GM12878 (cell line): Measurements from ENCODE around the gene FGD5. TPM values are rescaled to one million over a fixed set of nuclear protein-coding genes. Genes with fewer than 3 reads are reported as not detected.

Experiments
- ATAC-seq: fragments of 200-7000 bp; cut with Tn5 transposase; 3 replicates; pipeline ENCODE4 v1.9.1; 2020; ENCODE audit warnings: mild to moderate bottlenecking, moderate library complexity
- BruUV-seq: library from RNA; stranded (reverse); fragments of 400-500 nt; replicated peaks from 2 replicates; lab custom pipeline; 2021; lab: Mats Ljungman, UMichigan
- CTCF ChIA-PET: fragments of 300-600 bp; sonication (Branson Sonifier 250); formaldehyde crosslinking; extraction: SDS; loops from one replicate; lab custom pipeline; 2021; ENCODE audit warnings: inconsistent platforms; lab: Yijun Ruan, JAX
- POLR2A ChIA-PET: fragments of 350-600 bp; formaldehyde crosslinking; extraction: SDS; loops from one replicate; lab custom pipeline; 2021; ENCODE audit warnings: inconsistent platforms; lab: Charles Lee
- RAD21 ChIA-PET: fragments of 300-600 bp; sonication (Branson Sonifier 250); formaldehyde crosslinking; loops from one replicate; lab custom pipeline; 2023; ENCODE audit warnings: antibody characterized with exemption; ENCODE audit not compliant: unreplicated experiment; lab: Charles Lee
- SMC1A ChIA-PET: fragments of 300-600 bp; sonication (Branson Sonifier 250); formaldehyde crosslinking; loops from one replicate; lab custom pipeline; 2023; ENCODE audit not compliant: unreplicated experiment, uncharacterized antibody; lab: Charles Lee
- DNase-seq: peaks from one replicate; pipeline ENCODE4 v3.0.0-alpha.2; 2011; ENCODE audit warnings: low read depth, low spot score
- FAIRE-seq: peaks from 3 replicates; lab custom pipeline; 2011; peaks lifted over from hg19 to GRCh38; lab: Jason Lieb, UNC
- H2AFZ ChIP-seq: 2 replicates; pipeline ENCODE4 v1.6.0; 2011; ENCODE audit warnings: low read depth, low read length, control low read depth; ENCODE audit not compliant: control insufficient read depth
- H3K27ac ChIP-seq: 2 replicates; pipeline ENCODE4 v1.5.1; 2011; ENCODE audit warnings: control low read depth; ENCODE audit not compliant: control insufficient read depth, insufficient read depth
- H3K27me3 ChIP-seq, 2 experiments: replicated peaks in 1 of 2; 2 replicates each; pipeline versions ENCODE4 v1.6.0 to v1.6.1; 2011; ENCODE audit warnings: low read length in 1 of 2; ENCODE audit not compliant: control insufficient read depth in 2 of 2, insufficient read depth in 2 of 2
- H3K36me3 ChIP-seq, 2 experiments: 2 replicates each; pipeline ENCODE4 v1.5.1; 2011; ENCODE audit warnings: low read length in 1 of 2; ENCODE audit not compliant: control insufficient read depth in 2 of 2, insufficient read depth in 2 of 2
- H3K4me1 ChIP-seq: 2 replicates; pipeline ENCODE4 v1.6.1; 2011; ENCODE audit warnings: mild to moderate bottlenecking, low read length, moderate library complexity, mixed read lengths; ENCODE audit not compliant: control insufficient read depth, insufficient read depth
- H3K4me2 ChIP-seq: 2 replicates; pipeline ENCODE4 v1.6.0; 2011; ENCODE audit warnings: control low read depth; ENCODE audit not compliant: control insufficient read depth, insufficient read depth
- H3K4me3 ChIP-seq: fragments of 200-600 bp; sonication (generic); 2 replicates; pipeline ENCODE4 v1.5.1; 2016
- H3K79me2 ChIP-seq: 2 replicates; pipeline ENCODE4 v1.6.0; 2011; ENCODE audit warnings: low read length; ENCODE audit not compliant: control insufficient read depth, insufficient read depth
- H3K9ac ChIP-seq: 2 replicates; pipeline ENCODE4 v1.8.0; 2011; ENCODE audit warnings: low read length, control low read depth, mixed read lengths; ENCODE audit not compliant: control insufficient read depth, insufficient read depth
- H3K9me3 ChIP-seq: replicated peaks from 3 replicates; pipeline ENCODE4 v1.5.1; 2011; ENCODE audit warnings: mild to moderate bottlenecking, low read length; ENCODE audit not compliant: control insufficient read depth, insufficient read depth
- H4K20me1 ChIP-seq: 2 replicates; pipeline ENCODE4 v1.6.0; 2011; ENCODE audit not compliant: control insufficient read depth, insufficient read depth
- ATF7 ChIP-seq: fragments of 450-650 bp; IDR thresholded peaks from 2 replicates; pipeline ENCODE4 v1.6.1; 2016; ENCODE audit warnings: low read depth, mild to moderate bottlenecking
- CBX5 ChIP-seq: sonication (generic); IDR thresholded peaks from 2 replicates; pipeline ENCODE4 v1.6.1; 2016; ENCODE audit warnings: low read depth, moderate library complexity, mild to moderate bottlenecking, inconsistent platforms
- DPF2 ChIP-seq: fragments of 450-650 bp; IDR thresholded peaks from 2 replicates; pipeline ENCODE4 v1.6.1; 2017; ENCODE audit warnings: mild to moderate bottlenecking
- FOXM1 ChIP-seq: IDR thresholded peaks from 2 replicates; pipeline ENCODE4 v1.6.1; 2012; ENCODE audit warnings: low read depth, mild to moderate bottlenecking, inconsistent platforms, low read length, moderate library complexity
- IKZF1 ChIP-seq: fragments of 450-650 bp; conservative IDR thresholded peaks from 2 replicates; pipeline ENCODE4 v1.6.1; 2017; ENCODE audit warnings: antibody characterized with exemption, mild to moderate bottlenecking
- IKZF2 ChIP-seq, 2 experiments: fragments of 450-650 bp; IDR thresholded peaks; 2 replicates each; pipeline ENCODE4 v1.6.1; 2017; ENCODE audit warnings: mild to moderate bottlenecking in 2 of 2, moderate library complexity in 2 of 2
- JUND ChIP-seq: IDR thresholded peaks from 2 replicates; pipeline ENCODE4 v1.6.1; 2012; ENCODE audit warnings: low read depth, mild to moderate bottlenecking, low read length, improper control_type of control experiment, moderate library complexity
- KAT2A ChIP-seq: conservative IDR thresholded peaks from 2 replicates; pipeline ENCODE4 v1.6.1; 2011; ENCODE audit warnings: low read depth, low read length; ENCODE audit not compliant: control insufficient read depth
- MEF2A ChIP-seq: IDR thresholded peaks from 2 replicates; pipeline ENCODE4 v1.6.1; 2011; ENCODE audit warnings: low read depth, mild to moderate bottlenecking, low read length, moderate library complexity; ENCODE audit not compliant: insufficient read depth
- MEF2B ChIP-seq: fragments of 450-650 bp; IDR thresholded peaks from 2 replicates; pipeline ENCODE4 v1.6.1; 2018; ENCODE audit warnings: mild to moderate bottlenecking, moderate library complexity; ENCODE audit not compliant: partially characterized antibody, poor library complexity, severe bottlenecking
- MTA3 ChIP-seq: IDR thresholded peaks from 2 replicates; pipeline ENCODE4 v1.6.1; 2012; ENCODE audit warnings: low read length, inconsistent platforms, borderline replicate concordance
- MYB ChIP-seq: fragments of 150-350 bp; IDR thresholded peaks from 2 replicates; pipeline ENCODE4 v1.6.1; 2014; ENCODE audit warnings: mild to moderate bottlenecking, low read depth, low read length, borderline replicate concordance
- NBN ChIP-seq: fragments of 450-650 bp; IDR thresholded peaks from 2 replicates; pipeline ENCODE4 v1.6.1; 2016
- NFYB ChIP-seq: IDR thresholded peaks from 2 replicates; pipeline ENCODE4 v1.6.1; 2011; ENCODE audit warnings: low read depth, mild to moderate bottlenecking, low read length, improper control_type of control experiment, moderate library complexity; ENCODE audit not compliant: insufficient read depth
- NR2C2 ChIP-seq: IDR thresholded peaks from 2 replicates; pipeline ENCODE4 v1.6.1; 2011; ENCODE audit warnings: borderline replicate concordance, low read depth; ENCODE audit not compliant: control insufficient read depth, insufficient read length
- RAD21 ChIP-seq: IDR thresholded peaks from 2 replicates; pipeline ENCODE4 v1.6.1; 2011; ENCODE audit warnings: mild to moderate bottlenecking, low read depth, low read length, moderate library complexity; ENCODE audit not compliant: insufficient read depth
- SPI1 ChIP-seq: IDR thresholded peaks from 2 replicates; pipeline ENCODE4 v1.6.1; 2011; ENCODE audit warnings: low read depth, mild to moderate bottlenecking, low read length, moderate library complexity, borderline replicate concordance; ENCODE audit not compliant: insufficient read depth
- TARDBP ChIP-seq: IDR thresholded peaks from 2 replicates; pipeline ENCODE4 v1.6.1; 2016; ENCODE audit warnings: borderline replicate concordance
- TBL1XR1 ChIP-seq: IDR thresholded peaks from 2 replicates; pipeline ENCODE4 v1.6.1; 2012; ENCODE audit warnings: low read depth, low read length, improper control_type of control experiment
- USF2 ChIP-seq: IDR thresholded peaks from 2 replicates; pipeline ENCODE4 v1.6.1; 2011; ENCODE audit warnings: low read depth, low read length, improper control_type of control experiment, borderline replicate concordance
- YBX1 ChIP-seq: fragments of 450-650 bp; IDR thresholded peaks from 2 replicates; pipeline ENCODE4 v1.6.1; 2016; ENCODE audit warnings: antibody characterized with exemption
- YY1 ChIP-seq: IDR thresholded peaks from 2 replicates; pipeline ENCODE4 v1.6.1; 2011; ENCODE audit warnings: low read depth, mild to moderate bottlenecking, low read length
- WGBS: methylation state at CpG from one replicate; pipeline ENCODE4 v1.1.6; 2016; ENCODE audit warnings: low lambda C conversion rate; ENCODE audit not compliant: insufficient replicate concordance, insufficient coverage; ENCODE audit errors: missing lambda C conversion rate; 5-methylcytosine and 5-hydroxymethylcytosine counted together
- in situ Hi-C: fragments of 300-500 bp; cut with MboI; formaldehyde crosslinking; loops from 9 replicates; pipeline ENCODE4 v1.14.3; 2018; ENCODE audit warnings: mixed read lengths
- intact Hi-C: fragments of 100-400 bp; cut with micrococcal nuclease; formaldehyde crosslinking; loops from one replicate; pipeline ENCODE4 v1.14.2; 2022; ENCODE audit not compliant: unreplicated experiment
- polyA plus RNA-seq, 11 experiments: library from polyadenylated mRNA; depleted of rRNA in 4 of 11; unstranded in 6 of 11; stranded (reverse) in 5 of 11; fragments of >200 nt; fragmentation: Nextera tagmentation in 4 of 11; fragmentation: Illumina TruSeq in 1 of 11; extraction: Ambion mirVana in 4 of 11; extraction: Trizol in 1 of 11; gene quantifications; 1 replicate in 1 of 11; 2 replicates in 10 of 11; pipeline versions ENCODE4 v1.2.1 to v1.2.3, GENCODE V29; 2011 to 2016; ENCODE audit warnings: inconsistent platforms in 2 of 11, missing spikeins in 2 of 11, low read depth in 1 of 11
- total RNA-seq, 4 experiments: library from RNA; depleted of rRNA in 3 of 4; stranded (reverse); fragments of >200 nt in 3 of 4; fragmentation: Illumina TruSeq in 1 of 4; extraction: Trizol in 1 of 4; gene quantifications; 2 replicates each; pipeline versions ENCODE4 v1.2.1 to v1.2.3, GENCODE V29; 2013 to 2021

Gene FGD5
- total and polyA plus RNA-seq, 10 of the 15 experiments (the other 5 are each of a cell fraction or from before 2014, with no cell fraction given), result 0.03 to 0.13 (median 0.11) TPM; not detected in 3

GRCh38 chr3:14884665-14885064 is 65.9 kb downstream of the FGD5 start:
- Histone ChIP-seq H3K27ac (no peak overlapping the region), H3K9ac (no peak overlapping the region), H3K4me2 (no peak overlapping the region)
- no peak for DNase-seq
- TF ChIP-seq DPF2 (no peak), NR2C2 (no peak), TARDBP (no peak), RAD21 (no peak), IKZF1 (no peak), ATF7 (no peak), USF2 (no peak), MEF2B (no peak)
- TF ChIP-seq, all 136 proteins: peak for 0
- no peak overlapping the region for H3K4me3 ChIP-seq
- BruUV-seq, result no TSS peak
- H3K4me1 ChIP-seq, result no peaks in the 10 kb centered on the region
- ChIA-PET CTCF (no interaction called here), SMC1A (no interaction called here), POLR2A (no interaction called here), RAD21 (no interaction called here)
- H2AFZ ChIP-seq, result no peak overlapping the region
- H4K20me1 ChIP-seq, result no peaks in the 10 kb centered on the region; the same call in 1 of the 2 replicates
- H3K9me3 ChIP-seq, result no peaks in the 10 kb centered on the region
- no peaks in the 10 kb centered on the region; a peak in 1 of 4 replicates for H3K27me3 ChIP-seq
- no peaks in the 10 kb centered on the region for H3K79me2 ChIP-seq
- in situ Hi-C loops, result no loop called here
- intact Hi-C loops, result no loop called here
- WGBS, result 59% methylated on average over 11 of the region's 11 CpGs
- H3K36me3 ChIP-seq, result no peaks in the 10 kb centered on the region
- no peak for ATAC-seq
- FAIRE-seq, result no peak

GRCh38 chr3:14885307-14885706 is 66.5 kb downstream of the FGD5 start:
- no peaks in the 10 kb centered on the region for H3K4me1 ChIP-seq
- no peak overlapping the region for H3K4me3 ChIP-seq
- ChIA-PET CTCF (interaction anchor here (1.0 kb wide), 1 partner anchor 16 kb away, joined by 5 read pairs; no protein-coding TSS in a partner anchor), SMC1A (no interaction called here), POLR2A (no interaction called here), RAD21 (no interaction called here)
- H3K9me3 ChIP-seq, result no peaks in the 10 kb centered on the region
- no peak overlapping the region for H3K27ac ChIP-seq
- no TSS peak for BruUV-seq
- intact Hi-C loops, result no loop called here
- peaks cover 0 to 3% of the 10 kb centered on the region in 2 experiments; a peak in 1 of 4 replicates for H3K27me3 ChIP-seq
- H2AFZ ChIP-seq, result no peak overlapping the region
- ATAC-seq (no peak), DNase-seq (no peak), FAIRE-seq (no peak)
- 37% methylated on average over 13 of the region's 13 CpGs for WGBS
- no peaks in the 10 kb centered on the region; the same call in 1 of the 2 replicates for H4K20me1 ChIP-seq
- no peak overlapping the region for H3K4me2 ChIP-seq
- no peaks in the 10 kb centered on the region for H3K79me2 ChIP-seq
- in situ Hi-C loops, result no loop called here
- no peak overlapping the region for H3K9ac ChIP-seq
- no peaks in the 10 kb centered on the region for H3K36me3 ChIP-seq
- TF ChIP-seq NBN (no peak), NFYB (no peak), YBX1 (no peak), SPI1 (no peak), MTA3 (no peak), CBX5 (no peak), TBL1XR1 (no peak), KAT2A (no peak), IKZF2 (IDR thresholded peaks at IDR 0.05) (no peak), JUND (no peak), FOXM1 (no peak), YY1 (no peak), MYB (no peak), MEF2A (no peak)
